DMS 273 treated with DMSO at 0.1 percent for 48 hours (cell line): Measurements from ENCODE around the gene LRRC32.

Experiments
- DNase-seq: peaks from one replicate; lab custom pipeline; 2025; lab: John Stamatoyannopoulos, UW

LRRC32 gene

GRCh38 chr11:76678321-76678720 lies 7.8 kb upstream of the LRRC32 start:
- no peak for DNase-seq

- no peak for DNase-seq
Measured at GRCh38 chr11:76677458-76677765, 6.9 kb upstream of the LRRC32 start.

GRCh38 chr11:76676636-76677457 lies 6.3 kb upstream of the LRRC32 start:
- DNase-seq, result no peak

GRCh38 chr11:76674517-76675400 lies 4.2 kb upstream of the LRRC32 start:
- no peak for DNase-seq

GRCh38 chr11:76673176-76674142 lies 2.9 kb upstream of the LRRC32 start:
- DNase-seq, result no peak

- no peak for DNase-seq
Measured at GRCh38 chr11:76672431-76673175, 2.1 kb upstream of the LRRC32 start.

GRCh38 chr11:76671626-76672309 lies 1.2 kb upstream of the LRRC32 start:
- DNase-seq, result no peak

GRCh38 chr11:76671237-76671592 lies 668 bp upstream of the LRRC32 start:
- DNase-seq, result no peak

GRCh38 chr11:76669901-76670484 lies 554 bp downstream of the LRRC32 start:
- no peak for DNase-seq

GRCh38 chr11:76668362-76669155 lies 2.0 kb downstream of the LRRC32 start:
- DNase-seq, result no peak

GRCh38 chr11:76667856-76668255 lies 2.7 kb downstream of the LRRC32 start:
- DNase-seq, result no peak

GRCh38 chr11:76667271-76667818 lies 3.2 kb downstream of the LRRC32 start:
- DNase-seq, result no peak

- no peak for DNase-seq
Measured at GRCh38 chr11:76666830-76667229, 3.7 kb downstream of the LRRC32 start.

- DNase-seq, result no peak
Measured at GRCh38 chr11:76666408-76666807, 4.1 kb downstream of the LRRC32 start.

- DNase-seq, result no peak
Measured at GRCh38 chr11:76665921-76666351, 4.6 kb downstream of the LRRC32 start.

GRCh38 chr11:76665172-76665571 lies 5.4 kb downstream of the LRRC32 start:
- DNase-seq, result no peak

GRCh38 chr11:76664578-76665061 lies 5.9 kb downstream of the LRRC32 start:
- DNase-seq, result no peak

- no peak for DNase-seq
Measured at GRCh38 chr11:76663912-76664440, 6.6 kb downstream of the LRRC32 start.

GRCh38 chr11:76663486-76663810 lies 7.1 kb downstream of the LRRC32 start:
- DNase-seq, result no peak
